GM18861 (cell line): ENCODE measurements around the gene SYNGR4.

Experiments
- ATAC-seq: cut with Tn5 transposase; IDR thresholded peaks from one replicate; pipeline ENCODE4 v1.9.1; 2021; ENCODE audit not compliant: unreplicated experiment

SYNGR4 gene

DNA sequence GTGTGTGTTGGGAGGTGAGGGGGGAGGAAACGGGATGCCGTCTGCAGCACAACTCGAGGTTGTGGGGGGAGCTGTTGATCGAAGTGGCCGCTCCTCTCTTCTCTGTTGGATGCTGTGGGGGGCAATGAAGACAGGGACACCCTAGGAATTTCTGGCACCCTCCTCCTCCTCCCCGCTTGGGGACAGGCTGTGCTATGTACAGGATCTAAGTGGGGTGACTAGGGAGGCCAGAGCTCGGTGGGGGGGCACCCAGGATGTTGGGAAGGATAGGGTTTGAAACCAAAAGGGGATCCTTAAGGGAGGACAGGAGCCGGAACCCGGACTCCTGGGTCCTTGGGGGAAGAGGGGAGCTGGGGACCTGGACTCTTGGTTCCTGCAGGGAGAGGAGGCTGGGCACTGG lies 31.3 kb downstream of the SYNGR4 start:
- no peak for ATAC-seq

- ATAC-seq: no peak
These were observed 32.1 kb downstream of the SYNGR4 start for GRCh38 chr19:48396016-48396823.

DNA sequence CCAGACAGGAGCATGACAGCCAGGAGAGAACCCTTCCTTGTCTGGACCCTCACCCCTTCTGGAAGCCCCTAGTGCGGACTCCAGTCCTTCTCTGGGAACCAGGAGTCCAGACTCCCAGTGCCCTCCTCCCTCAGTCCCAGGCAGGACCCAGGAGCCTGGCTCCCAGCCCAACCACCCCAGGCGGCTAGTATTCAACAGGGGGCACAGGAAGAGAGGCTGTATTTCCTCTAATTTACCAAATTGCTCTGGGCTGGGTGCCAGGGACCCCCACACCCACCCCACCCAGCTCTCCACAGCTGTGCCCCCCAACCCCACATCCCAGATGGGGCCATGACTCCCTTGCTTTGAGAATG lies 32.6 kb downstream of the SYNGR4 start:
- no peak for ATAC-seq

DNA sequence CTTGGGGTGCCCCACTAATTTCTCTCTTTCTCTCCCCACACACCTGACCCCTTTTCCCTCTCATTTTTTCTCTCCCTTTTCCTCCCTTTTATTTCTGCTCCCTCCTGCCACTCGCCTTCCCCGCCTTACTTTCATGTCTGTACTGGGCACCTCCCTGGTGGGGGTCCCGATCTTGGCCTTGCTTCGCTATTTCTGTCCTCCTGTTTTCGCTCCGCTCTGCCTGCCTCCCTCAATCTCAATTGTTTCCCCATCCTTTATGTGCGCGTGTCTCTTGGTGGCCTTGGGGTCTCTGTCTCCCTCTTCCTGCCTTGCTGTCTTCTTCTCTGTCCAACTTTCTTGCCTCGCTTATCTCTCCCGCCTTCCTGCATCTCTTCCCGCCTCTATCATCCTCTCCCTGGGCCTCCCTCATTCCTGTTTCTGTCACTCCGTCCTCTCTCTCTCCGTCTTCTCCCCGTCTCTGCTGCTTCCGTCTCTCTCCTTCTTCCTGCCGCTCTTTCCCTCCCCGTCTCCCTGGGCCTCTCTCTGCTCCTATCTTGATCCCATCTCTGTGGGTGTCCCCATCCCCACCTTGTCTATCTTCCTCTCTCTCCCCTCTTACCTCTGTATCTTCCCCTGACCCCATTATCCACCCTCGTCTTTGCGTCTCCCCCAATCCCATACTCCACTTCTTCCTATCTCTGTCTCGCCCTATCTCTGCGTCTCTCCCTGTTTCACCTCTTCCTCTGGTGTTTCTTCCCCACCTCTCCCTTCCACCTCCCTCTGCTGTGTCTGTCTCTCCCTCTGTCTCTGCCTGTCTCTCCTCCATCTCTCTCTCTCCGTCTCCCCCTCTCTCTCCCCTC lies 33.3 kb downstream of the SYNGR4 start:
- ATAC-seq: no peak

DNA sequence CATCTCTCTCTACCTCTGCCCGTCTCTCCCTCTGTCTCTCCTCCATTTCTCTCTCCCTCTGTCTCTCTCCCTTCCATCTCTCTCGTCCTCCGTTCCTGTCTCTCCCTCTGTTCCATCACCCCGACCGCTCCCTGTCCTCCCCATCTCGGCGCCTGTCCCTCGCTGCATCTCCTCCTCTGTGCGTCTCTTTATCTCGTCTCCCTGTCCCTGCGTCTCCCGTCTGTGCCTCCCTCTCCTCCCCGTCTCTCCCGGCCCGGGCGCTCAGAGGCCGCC lies 33.9 kb downstream of the SYNGR4 start:
- no peak for ATAC-seq

DNA sequence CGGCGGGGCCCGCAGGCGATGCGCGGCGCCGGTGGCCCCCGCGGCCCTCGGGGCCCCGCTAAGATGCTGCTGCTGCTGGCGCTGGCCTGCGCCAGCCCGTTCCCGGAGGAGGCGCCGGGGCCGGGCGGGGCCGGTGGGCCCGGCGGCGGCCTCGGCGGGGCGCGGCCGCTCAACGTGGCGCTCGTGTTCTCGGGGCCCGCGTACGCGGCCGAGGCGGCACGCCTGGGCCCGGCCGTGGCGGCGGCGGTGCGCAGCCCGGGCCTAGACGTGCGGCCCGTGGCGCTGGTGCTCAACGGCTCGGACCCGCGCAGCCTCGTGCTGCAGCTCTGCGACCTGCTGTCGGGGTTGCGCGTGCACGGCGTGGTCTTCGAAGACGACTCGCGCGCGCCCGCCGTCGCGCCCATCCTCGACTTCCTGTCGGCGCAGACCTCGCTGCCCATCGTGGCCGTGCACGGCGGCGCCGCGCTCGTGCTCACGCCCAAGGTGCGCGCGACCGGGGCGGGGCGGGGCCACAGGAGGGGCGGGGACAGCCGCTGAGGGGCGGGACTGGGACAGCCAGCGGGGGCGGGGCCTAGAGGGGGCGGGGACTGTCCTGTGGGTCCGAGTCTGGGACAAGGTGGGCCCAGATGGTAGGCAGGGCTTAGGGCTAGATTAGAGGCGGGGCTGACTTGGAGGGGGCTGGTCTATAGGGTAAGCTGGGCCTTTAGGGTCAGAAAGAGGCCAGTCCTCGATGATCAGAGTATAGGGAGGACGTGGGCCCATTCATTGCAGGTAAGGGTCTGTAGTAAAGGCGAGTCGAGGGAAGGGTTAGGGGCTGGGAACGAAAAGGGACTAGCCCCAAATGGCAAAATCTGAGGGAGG lies 34.4 kb downstream of the SYNGR4 start:
- peak; percentile 69 for ATAC-seq

GRCh38 chr19:48400018-48400742 lies 36.0 kb downstream of the SYNGR4 start:
- no peak for ATAC-seq

GRCh38 chr19:48401287-48401686 lies 37.1 kb downstream of the SYNGR4 start:
- ATAC-seq: no peak

DNA sequence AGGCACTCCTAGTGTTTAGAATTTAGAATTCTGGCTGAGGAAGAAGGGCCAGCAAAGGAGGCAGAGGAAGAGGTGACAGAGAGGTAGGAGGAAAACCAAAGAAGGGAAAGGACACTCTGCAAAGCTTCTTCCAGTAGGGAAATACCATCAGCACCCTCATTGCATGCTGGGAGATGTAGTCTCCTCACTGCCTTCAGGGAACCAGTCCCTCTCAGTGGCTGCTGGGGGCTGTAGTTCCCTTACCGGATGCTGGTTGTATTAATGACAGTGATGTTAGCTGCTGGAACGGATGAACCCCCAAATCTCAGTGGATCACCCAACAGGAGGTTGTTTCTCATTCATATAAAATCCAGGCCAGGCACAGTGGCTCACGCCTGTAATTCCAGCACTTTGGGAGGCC lies 39.4 kb downstream of the SYNGR4 start:
- ATAC-seq: no peak

DNA sequence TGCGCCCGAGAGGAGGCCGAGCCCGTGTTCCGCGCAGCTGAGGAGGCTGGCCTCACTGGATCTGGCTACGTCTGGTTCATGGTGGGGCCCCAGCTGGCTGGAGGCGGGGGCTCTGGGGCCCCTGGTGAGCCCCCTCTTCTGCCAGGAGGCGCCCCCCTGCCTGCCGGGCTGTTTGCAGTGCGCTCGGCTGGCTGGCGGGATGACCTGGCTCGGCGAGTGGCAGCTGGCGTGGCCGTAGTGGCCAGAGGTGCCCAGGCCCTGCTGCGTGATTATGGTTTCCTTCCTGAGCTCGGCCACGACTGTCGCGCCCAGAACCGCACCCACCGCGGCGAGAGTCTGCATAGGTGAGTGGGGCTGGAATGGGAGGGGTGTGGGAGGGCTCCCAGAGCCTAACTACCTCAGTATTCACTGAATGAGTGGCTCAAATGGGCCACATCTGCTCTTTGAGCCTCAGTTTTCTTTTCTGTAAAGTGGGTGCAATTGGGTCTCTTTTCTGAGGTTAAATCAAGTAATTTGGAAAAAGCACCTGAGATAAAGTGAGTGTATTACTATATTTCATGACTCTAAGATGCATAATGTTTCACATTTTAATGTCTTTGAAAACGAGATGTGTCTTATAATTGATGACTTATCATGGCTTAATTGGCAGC lies 41.0 kb downstream of the SYNGR4 start:
- ATAC-seq: no peak

GRCh38 chr19:48405850-48406249 lies 41.7 kb downstream of the SYNGR4 start:
- no peak for ATAC-seq

DNA sequence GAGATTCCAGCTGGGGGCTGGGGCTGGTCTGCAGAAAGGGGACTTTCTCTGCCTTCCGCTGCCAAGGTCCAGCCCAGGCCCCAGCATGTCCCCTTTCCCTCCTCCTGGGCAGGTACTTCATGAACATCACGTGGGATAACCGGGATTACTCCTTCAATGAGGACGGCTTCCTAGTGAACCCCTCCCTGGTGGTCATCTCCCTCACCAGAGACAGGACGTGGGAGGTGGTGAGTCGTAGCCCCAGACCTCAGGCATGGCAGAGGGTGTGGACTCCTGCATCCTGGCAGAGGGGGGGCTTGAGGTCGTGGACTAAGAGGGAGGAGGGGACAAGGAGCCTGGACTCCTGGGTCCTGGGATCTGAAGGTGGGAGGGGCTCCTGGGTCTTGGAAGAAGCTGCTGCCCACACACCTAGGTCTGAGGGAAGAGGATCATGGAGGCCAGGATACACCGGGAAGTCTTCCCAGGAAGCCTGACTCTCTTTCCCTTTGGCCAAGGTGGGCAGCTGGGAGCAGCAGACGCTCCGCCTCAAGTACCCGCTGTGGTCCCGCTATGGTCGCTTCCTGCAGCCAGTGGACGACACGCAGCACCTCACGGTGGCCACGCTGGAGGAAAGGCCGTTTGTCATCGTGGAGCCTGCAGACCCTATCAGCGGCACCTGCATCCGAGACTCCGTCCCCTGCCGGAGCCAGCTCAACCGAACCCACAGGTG lies 49.9 kb downstream of the SYNGR4 start:
- no peak for ATAC-seq

- ATAC-seq: no peak
These were observed 51.2 kb downstream of the SYNGR4 start for GRCh38 chr19:48415395-48415794.

DNA sequence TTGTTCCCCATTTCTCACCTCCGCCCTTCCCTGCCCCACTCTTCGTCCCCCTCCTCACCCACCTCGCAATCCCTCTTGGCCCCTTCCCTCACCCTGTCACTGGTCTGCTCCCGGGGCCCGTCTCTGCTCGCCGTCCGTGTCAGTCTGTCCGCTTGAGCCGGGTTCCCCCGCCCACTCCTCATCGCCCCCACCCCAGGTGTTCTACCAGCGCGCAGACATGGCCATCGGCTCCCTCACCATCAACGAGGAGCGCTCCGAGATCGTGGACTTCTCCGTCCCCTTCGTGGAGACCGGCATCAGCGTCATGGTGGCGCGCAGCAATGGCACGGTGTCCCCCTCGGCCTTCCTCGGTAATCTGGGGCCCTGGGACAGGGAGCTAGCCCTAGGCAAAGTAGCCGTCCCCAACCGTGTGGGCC lies 51.6 kb downstream of the SYNGR4 start:
- ATAC-seq: no peak

DNA sequence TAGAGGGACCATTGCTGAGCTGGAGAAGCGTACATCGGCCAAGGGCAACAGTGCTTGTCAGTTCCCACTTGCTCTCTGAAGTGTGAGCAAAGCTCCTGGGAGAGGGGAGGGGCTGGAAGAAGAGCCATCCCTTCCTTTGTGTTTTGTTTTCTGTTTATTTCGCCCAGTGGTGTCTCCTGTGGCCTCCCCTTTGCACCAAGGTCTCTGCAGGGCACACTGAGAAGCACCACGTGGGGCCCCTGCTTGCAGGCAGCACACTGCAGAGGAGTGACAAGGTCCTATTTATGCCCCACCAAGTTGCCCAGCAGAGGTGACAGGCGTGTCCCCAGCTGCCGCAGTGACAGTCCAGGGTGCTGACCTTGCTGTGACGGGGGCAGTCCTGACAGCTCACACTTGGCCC lies 53.3 kb downstream of the SYNGR4 start:
- no peak for ATAC-seq

DNA sequence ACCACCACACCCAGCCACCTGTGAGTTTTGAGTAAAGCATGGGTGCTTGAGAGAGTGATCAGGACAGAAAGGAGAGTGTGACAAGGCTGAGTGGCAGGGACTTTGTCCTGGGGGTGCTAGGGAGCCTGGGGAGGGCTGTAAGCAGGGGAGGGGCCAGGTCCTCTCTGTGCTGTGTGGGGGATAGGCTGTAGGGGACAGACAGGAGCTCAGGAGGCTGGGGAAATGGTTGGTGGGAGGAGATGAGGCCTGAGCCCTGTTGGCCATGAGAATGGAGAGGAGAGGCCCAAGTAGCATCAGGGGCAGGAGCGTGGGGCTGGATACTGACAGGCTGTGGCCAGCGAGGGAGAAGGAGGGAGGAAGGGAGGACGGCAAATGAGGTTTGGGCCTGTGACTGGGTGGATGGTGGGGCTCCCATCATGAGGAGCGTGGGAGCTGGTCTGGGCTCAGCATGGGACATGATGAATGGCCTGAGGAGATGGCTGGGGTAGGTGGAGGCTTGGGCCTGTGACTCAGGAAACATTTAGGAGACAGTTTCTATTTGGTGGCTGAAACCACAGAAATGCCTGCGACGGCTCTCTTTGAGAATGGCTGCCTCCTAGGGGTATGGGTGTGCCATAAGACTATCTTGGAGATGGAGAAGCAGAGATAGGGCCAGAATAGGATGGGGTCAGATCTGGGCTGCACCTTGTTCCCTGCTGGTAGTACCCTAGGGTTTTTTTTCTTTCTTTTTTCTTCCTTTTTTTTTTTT lies 54.3 kb downstream of the SYNGR4 start:
- ATAC-seq: no peak

DNA sequence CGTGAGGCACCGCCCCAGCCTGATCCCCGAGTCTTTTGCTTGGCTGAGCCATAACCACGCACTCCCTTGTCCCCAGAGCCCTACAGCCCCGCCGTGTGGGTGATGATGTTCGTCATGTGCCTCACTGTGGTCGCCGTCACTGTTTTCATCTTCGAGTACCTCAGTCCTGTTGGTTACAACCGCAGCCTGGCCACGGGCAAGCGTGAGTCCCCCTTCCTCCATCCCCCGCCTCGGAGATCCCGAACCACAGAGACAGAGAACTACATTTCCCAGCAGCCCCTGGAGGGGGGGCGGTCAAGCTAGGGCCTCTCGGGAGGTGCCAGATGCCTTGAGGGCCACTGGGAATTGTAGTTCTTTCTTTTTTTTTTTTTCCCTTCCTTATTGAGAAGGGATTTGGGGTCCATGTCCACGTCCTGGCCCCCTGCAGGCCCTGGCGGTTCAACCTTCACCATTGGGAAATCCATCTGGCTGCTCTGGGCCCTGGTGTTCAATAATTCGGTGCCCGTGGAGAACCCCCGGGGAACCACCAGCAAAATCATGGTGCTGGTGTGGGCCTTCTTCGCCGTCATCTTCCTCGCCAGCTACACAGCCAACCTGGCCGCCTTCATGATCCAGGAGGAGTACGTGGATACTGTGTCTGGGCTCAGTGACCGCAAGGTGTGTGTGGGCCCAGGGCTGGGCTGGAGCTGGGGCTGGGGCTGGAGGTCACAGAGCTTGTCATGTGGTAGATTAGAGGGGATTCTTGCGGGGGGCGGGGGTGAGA lies 55.2 kb downstream of the SYNGR4 start:
- no peak for ATAC-seq

DNA sequence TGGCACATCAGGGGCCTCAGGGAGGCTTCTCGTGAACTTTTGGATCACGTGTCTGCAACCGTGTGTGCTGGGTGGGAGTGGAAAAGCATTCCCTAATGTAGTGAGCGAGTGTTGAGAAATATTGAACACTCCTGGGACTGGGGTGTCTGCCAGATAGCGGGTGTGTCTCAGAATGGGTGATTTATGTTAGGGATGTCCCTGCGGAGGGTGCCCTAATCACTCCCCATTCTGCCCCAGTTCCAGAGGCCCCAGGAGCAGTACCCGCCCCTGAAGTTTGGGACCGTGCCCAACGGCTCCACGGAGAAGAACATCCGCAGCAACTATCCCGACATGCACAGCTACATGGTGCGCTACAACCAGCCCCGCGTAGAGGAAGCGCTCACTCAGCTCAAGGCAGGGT lies 57.4 kb downstream of the SYNGR4 start:
- no peak for ATAC-seq
